A673 (cell line): ENCODE results near the gene GNAI2. TPM values are rescaled to one million over a fixed set of nuclear protein-coding genes. Genes with fewer than 3 reads are reported as not detected.

ENCODE experiments used
- BruUV-seq: library from RNA; stranded (reverse); fragments of 400-500 nt; replicated peaks from 2 replicates; lab custom pipeline; 2021; lab: Mats Ljungman, UMichigan
- CTCF ChIA-PET: fragments of 300-600 bp; sonication (Branson Sonifier 250); formaldehyde crosslinking; loops from one replicate; lab custom pipeline; 2022; ENCODE audit warnings: antibody characterized with exemption; lab: Charles Lee
- POLR2A ChIA-PET: fragments of 300-600 bp; sonication (Branson Sonifier 250); formaldehyde crosslinking; loops from one replicate; lab custom pipeline; 2022; ENCODE audit warnings: antibody characterized with exemption; ENCODE audit not compliant: low non-redundant PET; lab: Charles Lee
- DNase-seq: peaks from one replicate; pipeline ENCODE4 v3.0.0-alpha.2; 2015; ENCODE audit warnings: low spot score
- H3K27ac ChIP-seq: fragments of 200-600 bp; sonication (generic); 2 replicates; pipeline ENCODE4 v1.5.1; 2016; ENCODE audit warnings: mixed run types, low read depth, mild to moderate bottlenecking, mixed read lengths, antibody characterized with exemption, low read length; ENCODE audit not compliant: poor library complexity, severe bottlenecking
- H3K27me3 ChIP-seq: fragments of 200-600 bp; sonication (generic); replicated peaks from 2 replicates; pipeline ENCODE4 v1.6.1; 2017; ENCODE audit warnings: mixed run types, low read depth, mild to moderate bottlenecking, mixed read lengths, antibody characterized with exemption, low read length; ENCODE audit not compliant: insufficient read depth, poor library complexity
- H3K36me3 ChIP-seq: fragments of 200-600 bp; sonication (generic); 2 replicates; pipeline ENCODE4 v1.6.1; 2016; ENCODE audit warnings: mixed run types, mild to moderate bottlenecking, mixed read lengths, antibody characterized with exemption, low read length; ENCODE audit not compliant: insufficient read depth, poor library complexity, severe bottlenecking
- H3K4me1 ChIP-seq: fragments of 200-600 bp; sonication (generic); 2 replicates; pipeline ENCODE4 v1.6.1; 2017; ENCODE audit warnings: mixed run types, mild to moderate bottlenecking, mixed read lengths, antibody characterized with exemption, low read length; ENCODE audit not compliant: insufficient read depth, poor library complexity, severe bottlenecking
- H3K4me3 ChIP-seq: fragments of 200-600 bp; sonication (generic); 2 replicates; pipeline ENCODE4 v1.5.1; 2016; ENCODE audit warnings: low read depth, mixed run types, mild to moderate bottlenecking, mixed read lengths, low read length; ENCODE audit not compliant: poor library complexity, severe bottlenecking
- H3K9me3 ChIP-seq: fragments of 200-600 bp; sonication (generic); 2 replicates; pipeline ENCODE4 v1.6.1; 2016; ENCODE audit warnings: mixed run types, low read depth, mild to moderate bottlenecking, mixed read lengths, antibody characterized with exemption, low read length; ENCODE audit not compliant: poor library complexity, severe bottlenecking
- CTCF ChIP-seq: fragments of 300-800, 200-600 bp; sonication (generic); conservative IDR thresholded peaks from 2 replicates; pipeline ENCODE4 v1.5.1; 2017; ENCODE audit warnings: low read depth, mild to moderate bottlenecking, antibody characterized with exemption, low read length, moderate library complexity, mixed read lengths
- EZH2 ChIP-seq: fragments of 200-600 bp; sonication (generic); IDR thresholded peaks from 2 replicates; pipeline ENCODE4 v1.6.1; 2017; ENCODE audit warnings: borderline replicate concordance, low read depth, mild to moderate bottlenecking, mixed read lengths, antibody characterized with exemption, low read length; ENCODE audit not compliant: poor library complexity, severe bottlenecking
- intact Hi-C: fragments of 100-400 bp; cut with micrococcal nuclease; formaldehyde crosslinking; loops from one replicate; pipeline ENCODE4 v1.10.0; 2022; ENCODE audit not compliant: unreplicated experiment
- total RNA-seq: library from RNA; stranded (reverse); gene quantifications from 2 replicates; pipeline ENCODE4 v1.2.3, GENCODE V29; 2021

GNAI2 gene
- total RNA-seq, 1 experiment from 2014 or later = 115 TPM

- no peaks in the 10 kb centered on the region for H3K4me1 ChIP-seq
- no peaks in the 10 kb centered on the region for H3K27me3 ChIP-seq
- CTCF ChIA-PET = no interaction called here
- BruUV-seq = no TSS peak
- intact Hi-C loops = no loop called here
- no peak for TF ChIP-seq CTCF
- no peak for TF ChIP-seq EZH2
- H3K9me3 ChIP-seq = no peaks in the 10 kb centered on the region
- no peak for DNase-seq
- POLR2A ChIA-PET = no interaction called here
- H3K4me3 ChIP-seq = no peak overlapping the region
- H3K36me3 ChIP-seq = no peaks in the 10 kb centered on the region
- H3K27ac ChIP-seq = no peak overlapping the region
Observed at GRCh38 chr3:50218448-50218847, 17.6 kb upstream of the GNAI2 start.

GRCh38 chr3:50219285-50219684 lies 16.7 kb upstream of the GNAI2 start:
- no TSS peak for BruUV-seq
- no peak for TF ChIP-seq EZH2
- no peak for TF ChIP-seq CTCF
- intact Hi-C loops = no loop called here
- H3K27ac ChIP-seq = no peak overlapping the region
- H3K9me3 ChIP-seq = no peaks in the 10 kb centered on the region
- no peaks in the 10 kb centered on the region for H3K4me1 ChIP-seq
- H3K27me3 ChIP-seq = no peaks in the 10 kb centered on the region
- no peak overlapping the region for H3K4me3 ChIP-seq
- DNase-seq = no peak
- no peaks in the 10 kb centered on the region for H3K36me3 ChIP-seq
- ChIA-PET CTCF (no interaction called here), POLR2A (no interaction called here)

DNA sequence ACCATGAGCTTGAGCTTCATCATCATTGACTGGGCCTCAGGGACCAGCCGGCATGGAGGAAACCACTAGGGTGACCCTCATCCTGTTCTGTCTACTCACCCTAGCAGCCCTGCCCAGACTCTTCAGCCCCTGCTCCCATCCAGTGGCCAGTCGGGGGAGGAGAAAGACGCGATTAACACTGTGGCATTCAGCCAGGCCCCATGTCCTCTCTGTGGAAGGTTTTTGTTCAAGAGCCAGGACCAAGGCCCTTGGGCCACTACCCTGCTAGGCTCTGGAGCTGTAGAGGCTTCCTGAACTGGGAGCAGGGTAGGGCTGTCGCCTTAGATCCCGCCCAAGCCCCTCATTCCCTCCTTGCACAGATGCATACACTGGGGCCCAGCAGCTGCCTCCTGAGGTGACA lies 15.9 kb upstream of the GNAI2 start:
- H3K4me1 ChIP-seq = no peaks in the 10 kb centered on the region
- no peak overlapping the region for H3K27ac ChIP-seq
- H3K4me3 ChIP-seq = no peak overlapping the region
- H3K27me3 ChIP-seq = no peaks in the 10 kb centered on the region
- ChIA-PET CTCF (no interaction called here), POLR2A (no interaction called here)
- no peaks in the 10 kb centered on the region for H3K9me3 ChIP-seq
- BruUV-seq = no TSS peak
- no peaks in the 10 kb centered on the region for H3K36me3 ChIP-seq
- DNase-seq = no peak
- no peak for TF ChIP-seq CTCF
- TF ChIP-seq EZH2 = no peak
- intact Hi-C loops = no loop called here
